ENCODE data around the gene ATP6V0D1.

Gene ATP6V0D1

GRCh38 chr16:67430504-67430976 is 50.4 kb downstream of the ATP6V0D1 start (continued):
- no peak for TF ChIP-seq PBX3 (CRISPR knock-in tag; IDR thresholded peaks at IDR 0.05)
- no peak for TF ChIP-seq ZFP37 (tag by site-specific recombination; IDR thresholded peaks at IDR 0.05)
- no peak for TF ChIP-seq BCL11A (tag by site-specific recombination; IDR thresholded peaks at IDR 0.05; ENCODE audit: low read depth)
- no peak for TF ChIP-seq SALL2 (tag by site-specific recombination; IDR thresholded peaks at IDR 0.05; ENCODE audit: borderline replicate concordance)
- no peak for TF ChIP-seq ZNF19 (tag by site-specific recombination; IDR thresholded peaks at IDR 0.05; ENCODE audit: low read depth)
- TF ChIP-seq YY2 (tag by site-specific recombination; IDR thresholded peaks at IDR 0.05): no peak
- TF ChIP-seq ZNF629 (tag by site-specific recombination; IDR thresholded peaks at IDR 0.05): no peak; the same call in 1 of the 2 replicates
- TF ChIP-seq ZNF704 (tag by site-specific recombination; IDR thresholded peaks at IDR 0.05): 0 out of 2 replicates have a peak, but pooled peaks have one; percentile 9
- TF ChIP-seq ZNF76 (tag by site-specific recombination; IDR thresholded peaks at IDR 0.05; ENCODE audit: borderline replicate concordance, low read depth): no peak
- TF ChIP-seq GLIS1 (tag by site-specific recombination; IDR thresholded peaks at IDR 0.05): peak; percentile 15; the same call in 1 of the 2 replicates
- no peak for TF ChIP-seq ZBTB1 (tag by site-specific recombination; IDR thresholded peaks at IDR 0.05)
- no peak for TF ChIP-seq ZNF239 (tag by site-specific recombination; IDR thresholded peaks at IDR 0.05)
- no peak for TF ChIP-seq ZNF639 (tag by site-specific recombination; IDR thresholded peaks at IDR 0.05)
- no peak for TF ChIP-seq GLI4 (tag by site-specific recombination; IDR thresholded peaks at IDR 0.05)
- TF ChIP-seq ZIC2 (tag by site-specific recombination; IDR thresholded peaks at IDR 0.05): no peak
- TF ChIP-seq ZNF214 (tag by site-specific recombination; IDR thresholded peaks at IDR 0.05; ENCODE audit: borderline replicate concordance): no peak
- TF ChIP-seq ZFP41 (tag by site-specific recombination; IDR thresholded peaks at IDR 0.05; ENCODE audit: borderline replicate concordance): no peak
- no peak for TF ChIP-seq MYNN (tag by site-specific recombination; IDR thresholded peaks at IDR 0.05; ENCODE audit: borderline replicate concordance)
- no peak for TF ChIP-seq ZNF426 (tag by site-specific recombination; IDR thresholded peaks at IDR 0.05)
- no peak for TF ChIP-seq SCRT2 (tag by site-specific recombination; IDR thresholded peaks at IDR 0.05)
- TF ChIP-seq, protein P1, sequence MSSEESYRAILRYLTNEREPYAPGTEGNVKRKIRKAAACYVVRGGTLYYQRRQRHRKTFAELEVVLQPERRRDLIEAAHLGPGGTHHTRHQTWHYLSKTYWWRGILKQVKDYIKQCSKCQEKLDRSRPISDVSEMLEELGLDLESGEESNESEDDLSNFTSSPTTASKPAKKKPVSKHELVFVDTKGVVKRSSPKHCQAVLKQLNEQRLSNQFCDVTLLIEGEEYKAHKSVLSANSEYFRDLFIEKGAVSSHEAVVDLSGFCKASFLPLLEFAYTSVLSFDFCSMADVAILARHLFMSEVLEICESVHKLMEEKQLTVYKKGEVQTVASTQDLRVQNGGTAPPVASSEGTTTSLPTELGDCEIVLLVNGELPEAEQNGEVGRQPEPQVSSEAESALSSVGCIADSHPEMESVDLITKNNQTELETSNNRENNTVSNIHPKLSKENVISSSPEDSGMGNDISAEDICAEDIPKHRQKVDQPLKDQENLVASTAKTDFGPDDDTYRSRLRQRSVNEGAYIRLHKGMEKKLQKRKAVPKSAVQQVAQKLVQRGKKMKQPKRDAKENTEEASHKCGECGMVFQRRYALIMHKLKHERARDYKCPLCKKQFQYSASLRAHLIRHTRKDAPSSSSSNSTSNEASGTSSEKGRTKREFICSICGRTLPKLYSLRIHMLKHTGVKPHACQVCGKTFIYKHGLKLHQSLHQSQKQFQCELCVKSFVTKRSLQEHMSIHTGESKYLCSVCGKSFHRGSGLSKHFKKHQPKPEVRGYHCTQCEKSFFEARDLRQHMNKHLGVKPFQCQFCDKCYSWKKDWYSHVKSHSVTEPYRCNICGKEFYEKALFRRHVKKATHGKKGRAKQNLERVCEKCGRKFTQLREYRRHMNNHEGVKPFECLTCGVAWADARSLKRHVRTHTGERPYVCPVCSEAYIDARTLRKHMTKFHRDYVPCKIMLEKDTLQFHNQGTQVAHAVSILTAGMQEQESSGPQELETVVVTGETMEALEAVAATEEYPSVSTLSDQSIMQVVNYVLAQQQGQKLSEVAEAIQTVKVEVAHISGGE (tag by site-specific recombination; conservative IDR thresholded peaks at IDR 0.05; ENCODE audit: low read depth): peak; percentile 57
- no peak for TF ChIP-seq PRDM2 (tag by site-specific recombination; IDR thresholded peaks at IDR 0.05; ENCODE audit: borderline replicate concordance)
- TF ChIP-seq ELK4 (IDR thresholded peaks at IDR 0.05; ENCODE audit: borderline replicate concordance, low read depth, low read length): no peak
- no peak for TF ChIP-seq ZNF513 (tag by site-specific recombination; IDR thresholded peaks at IDR 0.05)
